ENCODE results near the gene PXYLP1. TPM values are rescaled to one million over a fixed set of nuclear protein-coding genes. Genes with fewer than 3 reads are reported as not detected.

Gene PXYLP1
- total RNA-seq, 3 donors from 2014 or later (not counting 1 experiment from before 2014, with no cell fraction given): 13.0 to 32.4 (median 21.7) TPM

DNA sequence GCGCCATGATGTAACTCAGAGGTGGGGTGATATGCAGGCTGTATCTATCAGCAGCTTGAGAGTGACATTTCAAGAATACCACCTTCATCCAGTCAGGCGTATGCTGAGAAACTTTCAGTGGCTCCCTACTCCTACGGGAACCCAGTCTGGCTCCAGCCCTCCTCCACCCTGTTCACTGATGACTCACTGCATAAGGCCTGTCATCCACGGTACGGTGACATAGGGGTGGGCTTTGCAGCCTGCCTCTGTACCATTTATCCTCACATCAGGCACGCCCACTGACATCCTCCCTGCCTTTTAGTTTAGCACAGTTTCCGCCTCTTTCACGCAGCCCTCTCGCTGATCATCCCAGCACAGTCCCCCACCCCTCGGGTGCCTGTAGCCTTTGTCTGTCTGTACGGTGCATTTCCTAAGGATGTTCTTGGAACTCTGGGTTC, 11.7 kb downstream of the PXYLP1 start:
- Histone ChIP-seq H3K9me3 (ENCODE audit: control insufficient read depth, insufficient read depth, low read length) (no peaks in the 10 kb centered on the region), H3K4me1 (ENCODE audit: control insufficient read depth, insufficient read depth, low read length) (peaks cover 2% of the 10 kb centered on the region), H3K27ac (ENCODE audit: low read length) (no peak overlapping the region), H3K4me3 (ENCODE audit: low read length) (no peak overlapping the region), H3K27me3 (ENCODE audit: control insufficient read depth, insufficient read depth, low read length) (no peaks in the 10 kb centered on the region), H3K36me3 (ENCODE audit: control insufficient read depth, insufficient read depth, low read length) (no peaks in the 10 kb centered on the region)
- intact Hi-C loops (cut with micrococcal nuclease): no loop called here
- no peak for TF ChIP-seq CTCF (IDR thresholded peaks at IDR 0.05)
- H3K36me3 Mint-ChIP-seq: no peaks in the 10 kb centered on the region
- DNase-seq (peak in 1 of 2 donors; percentile 74), ATAC-seq (peak; percentile 36 to 50 (median 41))
- 79% methylated on average over 11 of the region's 11 CpGs for WGBS (ENCODE audit: insufficient coverage)
- H3K27me3 Mint-ChIP-seq (ENCODE audit: low read depth in 2 of 2): no peaks in the 10 kb centered on the region
- H3K27ac Mint-ChIP-seq: no peak overlapping the region
- H3K4me3 Mint-ChIP-seq: no peak overlapping the region
- H3K9me3 Mint-ChIP-seq: no peaks in the 10 kb centered on the region
- peaks cover 26 to 31% of the 10 kb centered on the region in 2 donors for H3K4me1 Mint-ChIP-seq

GRCh38 chr3:141246224-141246957, 14.8 kb downstream of the PXYLP1 start:
- Histone ChIP-seq H3K27ac (ENCODE audit: low read length) (no peak overlapping the region), H3K4me3 (ENCODE audit: low read length) (no peak overlapping the region), H3K36me3 (ENCODE audit: control insufficient read depth, insufficient read depth, low read length) (no peaks in the 10 kb centered on the region), H3K9me3 (ENCODE audit: control insufficient read depth, insufficient read depth, low read length) (no peaks in the 10 kb centered on the region), H3K4me1 (ENCODE audit: control insufficient read depth, insufficient read depth, low read length) (no peaks in the 10 kb centered on the region), H3K27me3 (ENCODE audit: control insufficient read depth, insufficient read depth, low read length) (no peaks in the 10 kb centered on the region)
- no peaks in the 10 kb centered on the region for H3K36me3 Mint-ChIP-seq
- no peaks in the 10 kb centered on the region for H3K27me3 Mint-ChIP-seq (ENCODE audit: low read depth in 2 of 2)
- no peak overlapping the region for H3K4me3 Mint-ChIP-seq
- peaks cover 12 to 22% of the 10 kb centered on the region in 2 donors for H3K4me1 Mint-ChIP-seq
- DNase-seq (no peak), ATAC-seq (no peak)
- TF ChIP-seq CTCF (IDR thresholded peaks at IDR 0.05): no peak
- intact Hi-C loops (cut with micrococcal nuclease): no loop called here
- H3K9me3 Mint-ChIP-seq: no peaks in the 10 kb centered on the region
- 95% methylated on average over 5 of the region's 5 CpGs for WGBS (ENCODE audit: insufficient coverage)
- H3K27ac Mint-ChIP-seq: no peak overlapping the region

GRCh38 chr3:141246958-141247301, 15.3 kb downstream of the PXYLP1 start:
- no peak overlapping the region for H3K4me3 Mint-ChIP-seq
- no peak for TF ChIP-seq CTCF (IDR thresholded peaks at IDR 0.05)
- WGBS (ENCODE audit: insufficient coverage): 94% methylated on average over 2 of the region's 2 CpGs
- H3K27me3 ChIP-seq (ENCODE audit: control insufficient read depth, insufficient read depth, low read length): no peaks in the 10 kb centered on the region
- no peaks in the 10 kb centered on the region for H3K9me3 Mint-ChIP-seq
- H3K36me3 Mint-ChIP-seq: no peaks in the 10 kb centered on the region
- H3K9me3 ChIP-seq (ENCODE audit: control insufficient read depth, insufficient read depth, low read length): no peaks in the 10 kb centered on the region
- H3K27ac Mint-ChIP-seq: no peak overlapping the region
- no peaks in the 10 kb centered on the region for H3K27me3 Mint-ChIP-seq (ENCODE audit: low read depth in 2 of 2)
- no peaks in the 10 kb centered on the region for H3K4me1 ChIP-seq (ENCODE audit: control insufficient read depth, insufficient read depth, low read length)
- no peak for DNase-seq
- intact Hi-C loops (cut with micrococcal nuclease): no loop called here
- no peaks in the 10 kb centered on the region for H3K36me3 ChIP-seq (ENCODE audit: control insufficient read depth, insufficient read depth, low read length)
- no peak overlapping the region for H3K4me3 ChIP-seq (ENCODE audit: low read length)
- no peak for ATAC-seq
- peaks cover 12 to 26% of the 10 kb centered on the region in 2 donors for H3K4me1 Mint-ChIP-seq
- no peak overlapping the region for H3K27ac ChIP-seq (ENCODE audit: low read length)

GRCh38 chr3:141248064-141248463, 16.4 kb downstream of the PXYLP1 start:
- Mint-ChIP-seq H3K36me3 (no peaks in the 10 kb centered on the region), H3K27me3 (ENCODE audit: low read depth in 2 of 2) (no peaks in the 10 kb centered on the region), H3K4me1 (peaks cover 12 to 31% of the 10 kb centered on the region in 2 donors), H3K27ac (no peak overlapping the region), H3K9me3 (no peaks in the 10 kb centered on the region), H3K4me3 (no peak overlapping the region)
- Histone ChIP-seq H3K4me1 (ENCODE audit: control insufficient read depth, insufficient read depth, low read length) (no peaks in the 10 kb centered on the region), H3K27ac (ENCODE audit: low read length) (no peak overlapping the region), H3K4me3 (ENCODE audit: low read length) (no peak overlapping the region), H3K9me3 (ENCODE audit: control insufficient read depth, insufficient read depth, low read length) (no peaks in the 10 kb centered on the region), H3K36me3 (ENCODE audit: control insufficient read depth, insufficient read depth, low read length) (no peaks in the 10 kb centered on the region), H3K27me3 (ENCODE audit: control insufficient read depth, insufficient read depth, low read length) (no peaks in the 10 kb centered on the region)
- ATAC-seq (no peak), DNase-seq (no peak)
- intact Hi-C loops (cut with micrococcal nuclease): no loop called here
- TF ChIP-seq CTCF (IDR thresholded peaks at IDR 0.05): no peak
- 94% methylated on average over 4 of the region's 5 CpGs for WGBS (ENCODE audit: insufficient coverage)
